HG02981 (cell line): ENCODE results near the gene NOP9.
A peak's percentile ranks its signal among the peaks of the same experiment; 100 is the strongest.

ENCODE experiments used
- ATAC-seq: cut with Tn5 transposase; IDR thresholded peaks from one replicate; pipeline ENCODE4 v1.9.1; 2021; ENCODE audit warnings: mild to moderate bottlenecking, moderate library complexity; ENCODE audit not compliant: unreplicated experiment

NOP9 gene

DNA sequence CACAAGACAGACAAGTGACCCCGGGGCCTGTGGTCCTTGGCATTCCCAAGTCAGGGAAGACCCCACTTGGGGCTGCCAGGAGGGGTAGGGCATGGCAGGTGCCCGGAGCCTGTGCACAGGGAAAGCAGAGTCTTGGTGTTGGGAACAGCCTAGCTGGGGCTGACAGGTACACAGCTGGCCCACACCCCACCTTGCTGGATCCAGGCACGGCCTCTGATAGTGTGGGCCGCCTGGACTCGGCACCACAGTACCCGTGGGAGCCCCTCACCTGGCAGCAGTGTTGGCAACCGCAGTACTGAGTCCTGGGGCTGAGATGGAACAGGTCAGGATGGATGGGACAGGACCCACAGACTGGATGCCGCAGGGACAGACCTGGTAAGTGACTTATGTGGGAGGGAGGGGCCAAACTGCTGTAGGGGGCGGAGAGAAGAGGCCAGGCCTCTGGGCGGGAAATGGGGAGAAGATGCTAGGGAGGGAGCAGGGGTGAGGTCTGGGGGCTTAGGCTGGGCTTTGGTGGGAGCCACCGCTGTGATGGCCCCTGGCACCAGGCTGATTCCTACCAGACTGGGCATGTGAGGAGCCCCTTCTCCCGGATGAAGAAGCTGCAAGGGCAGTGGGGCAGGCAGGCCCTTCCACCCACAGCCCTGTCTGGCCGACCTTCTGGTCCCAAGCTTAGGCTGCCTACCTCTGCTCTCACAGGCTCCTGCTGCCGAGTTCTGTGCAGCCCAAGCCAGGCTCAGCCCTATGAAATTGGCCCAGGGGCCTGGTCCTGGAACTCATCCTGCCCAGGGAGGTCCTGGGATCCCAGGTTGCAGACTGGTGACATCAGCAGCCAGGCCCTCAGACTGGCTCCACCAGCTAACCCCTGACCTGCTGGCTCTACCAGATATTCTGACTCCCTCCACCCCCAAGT, 36.6 kb upstream of the NOP9 start, which contains the start of gene TGM1:
TGM1 (minus strand) TSS at position 357 of the 913 bp plus-strand sequence. CDS start 825 bp downstream, outside the sequence.
- no peak for ATAC-seq

DNA sequence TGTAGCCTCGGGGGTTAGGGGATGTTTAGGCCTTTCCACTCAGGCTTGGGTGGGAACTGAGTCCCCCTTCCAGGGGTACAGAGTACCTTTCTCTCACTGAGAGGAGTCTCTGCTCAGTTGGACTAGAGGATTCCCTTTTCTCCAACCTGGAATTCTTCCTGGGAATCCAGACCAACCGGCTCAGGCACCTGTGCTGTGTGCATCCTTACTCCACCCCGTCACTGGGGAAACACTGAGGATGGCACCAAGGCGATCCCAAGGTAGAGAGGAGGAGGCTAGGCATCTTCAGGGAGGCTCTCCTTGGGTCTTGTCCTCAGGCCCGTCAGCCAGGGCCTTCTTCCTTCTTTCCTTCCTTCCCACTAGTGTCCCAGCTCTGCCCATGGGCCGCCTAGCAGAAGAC, 35.8 kb upstream of the NOP9 start:
- ATAC-seq: no peak

DNA sequence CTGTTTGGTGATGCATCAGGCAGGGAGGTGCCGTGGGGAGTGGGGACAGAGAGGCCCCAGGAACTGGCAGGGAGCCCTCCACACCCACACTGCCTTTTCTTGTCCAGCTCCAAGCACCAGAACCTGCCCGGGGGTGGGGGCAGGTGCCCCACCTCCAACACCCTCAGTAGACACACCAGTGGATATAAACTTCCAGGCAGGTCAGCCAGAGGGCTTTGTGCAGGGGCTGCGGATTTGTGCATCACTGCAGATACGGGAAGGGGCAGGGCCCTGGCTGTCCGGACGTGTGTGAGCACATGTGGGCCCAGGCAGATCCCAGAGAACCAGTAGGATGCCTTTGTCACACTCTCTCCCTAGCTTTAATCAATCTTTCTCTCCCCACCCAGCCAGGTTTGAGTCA, 35.4 kb upstream of the NOP9 start:
- ATAC-seq: no peak

DNA sequence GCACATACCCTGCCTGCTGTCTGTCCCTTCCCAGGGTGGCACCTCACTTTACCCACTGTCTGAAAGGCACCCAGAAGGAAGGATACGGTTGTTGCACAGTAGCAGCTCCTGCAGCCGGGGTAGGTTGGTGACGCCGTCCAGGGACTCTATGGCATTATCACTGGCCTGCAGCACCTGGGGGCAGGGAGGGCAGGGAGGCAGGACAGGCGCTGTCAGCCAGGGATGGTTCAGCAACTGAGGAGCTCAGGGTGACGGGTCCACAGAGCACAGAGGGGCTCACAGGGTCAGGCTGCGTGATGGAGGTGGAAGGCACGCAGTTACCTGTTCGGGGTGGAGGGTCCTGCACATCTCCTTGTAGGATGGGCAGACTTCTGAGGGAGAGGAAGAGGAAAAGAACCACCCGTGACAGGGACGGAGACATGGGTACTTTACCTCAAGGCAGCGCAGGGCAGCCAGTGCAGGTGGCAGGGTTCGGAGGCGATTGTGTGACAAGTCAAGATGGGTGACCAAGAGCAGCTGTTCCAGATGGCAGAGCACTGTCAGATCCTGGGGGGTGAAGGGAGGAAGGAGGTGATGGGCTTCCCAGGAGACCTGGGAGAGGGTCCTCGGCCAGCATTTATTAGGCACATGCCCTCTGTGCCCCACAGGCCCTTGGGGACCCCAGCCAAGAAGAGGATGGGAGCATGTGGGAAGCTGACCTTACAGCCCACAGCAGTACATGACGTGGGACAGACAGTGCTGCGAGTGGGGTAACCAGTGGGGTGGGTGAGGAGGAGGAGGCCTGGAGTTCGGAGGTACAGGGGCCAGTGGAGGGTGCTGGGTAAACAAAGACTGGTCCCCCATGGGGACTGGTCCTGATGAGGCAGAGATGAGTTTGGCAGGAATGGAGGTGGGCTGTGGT, 33.1 kb upstream of the NOP9 start:
- ATAC-seq: no peak

DNA sequence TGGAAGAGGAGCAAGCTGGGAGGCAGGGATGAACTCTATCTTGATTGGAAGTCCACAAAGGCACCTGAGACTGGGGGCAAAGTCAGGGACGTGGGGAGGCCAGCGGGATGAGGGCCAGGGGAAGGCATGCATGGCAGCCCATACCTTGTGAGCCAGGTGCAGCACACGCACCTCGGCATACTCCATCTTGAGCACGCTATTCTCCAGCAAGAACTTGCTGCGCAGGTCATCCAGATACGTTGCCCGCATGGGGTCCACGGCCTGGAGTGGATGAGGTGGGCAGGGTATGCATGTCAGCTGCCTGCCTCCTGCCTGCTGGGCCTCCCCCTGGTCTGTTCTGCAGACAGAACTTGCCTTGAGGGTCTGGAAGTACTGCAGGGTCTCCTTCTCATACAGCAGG, 32.1 kb upstream of the NOP9 start:
- ATAC-seq: no peak

DNA sequence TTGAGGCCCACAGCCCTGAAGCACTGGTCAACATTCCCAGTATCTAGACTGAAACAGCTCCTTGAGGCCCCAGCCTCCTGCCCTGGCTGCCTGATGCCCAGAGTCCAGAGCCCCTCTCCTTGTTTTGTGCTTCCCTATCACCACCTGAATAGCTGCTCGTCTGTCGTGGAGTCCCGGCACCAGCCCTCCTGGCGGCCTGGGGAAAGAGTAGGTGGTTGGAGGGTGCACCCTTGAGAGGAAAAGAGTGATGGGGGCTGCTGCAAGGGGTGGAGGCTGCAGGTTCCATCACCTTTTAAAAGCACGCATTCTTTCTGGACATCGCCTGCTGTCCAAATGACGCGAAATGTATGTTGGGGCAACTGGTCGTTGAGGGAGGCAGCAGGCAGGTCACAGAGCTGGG, 31.4 kb upstream of the NOP9 start:
- ATAC-seq: no peak

DNA sequence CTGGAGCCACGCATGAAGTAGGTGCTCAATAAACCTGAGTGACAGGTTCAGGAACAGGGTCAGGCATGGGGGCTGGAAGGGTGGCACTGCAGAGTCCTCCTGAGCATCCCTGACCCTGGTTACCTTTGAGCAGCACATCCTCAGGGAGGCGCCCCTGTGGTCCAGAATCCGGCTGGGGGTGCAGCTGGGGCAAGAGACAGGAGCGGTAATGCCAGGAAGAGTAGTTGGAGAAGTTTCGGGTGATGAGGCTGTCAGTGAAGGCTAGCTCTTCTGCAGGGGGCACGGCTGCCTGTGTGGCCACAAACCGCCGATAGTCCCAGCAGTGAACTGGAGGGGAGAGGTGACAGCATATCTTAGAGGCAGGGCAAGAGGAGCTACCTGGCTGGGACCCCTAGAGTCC, 30.3 kb upstream of the NOP9 start:
- no peak for ATAC-seq

DNA sequence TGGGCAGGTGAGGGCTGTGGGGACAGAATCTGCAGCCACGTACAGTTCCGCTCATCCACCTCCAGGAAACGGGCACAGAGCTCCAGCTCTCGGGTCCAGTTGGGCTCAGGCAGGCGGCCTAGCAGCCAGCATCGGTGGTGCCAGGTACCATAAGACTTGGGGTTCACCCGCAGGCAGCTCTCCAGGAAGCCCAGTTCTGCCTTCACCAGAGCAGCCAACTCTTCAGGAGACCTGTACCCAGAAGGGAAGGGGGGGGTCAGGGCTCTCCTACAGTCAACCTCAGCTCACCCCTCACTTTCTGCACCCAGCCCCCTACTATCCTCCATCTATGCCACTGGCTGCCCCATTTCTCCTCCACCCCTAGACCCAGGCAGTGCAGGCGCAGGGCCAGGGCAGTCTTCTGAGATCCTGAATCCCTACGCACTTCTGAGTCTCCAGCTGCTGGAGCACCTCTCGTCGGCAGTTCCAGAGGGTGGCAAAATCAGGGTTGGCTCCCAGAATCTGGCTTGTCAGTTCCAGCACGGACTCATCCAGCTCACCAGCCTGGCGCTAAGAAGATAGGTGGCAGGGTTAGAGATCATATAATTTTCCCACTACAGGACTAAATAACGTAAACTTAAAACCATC, 29.6 kb upstream of the NOP9 start:
- no peak for ATAC-seq

DNA sequence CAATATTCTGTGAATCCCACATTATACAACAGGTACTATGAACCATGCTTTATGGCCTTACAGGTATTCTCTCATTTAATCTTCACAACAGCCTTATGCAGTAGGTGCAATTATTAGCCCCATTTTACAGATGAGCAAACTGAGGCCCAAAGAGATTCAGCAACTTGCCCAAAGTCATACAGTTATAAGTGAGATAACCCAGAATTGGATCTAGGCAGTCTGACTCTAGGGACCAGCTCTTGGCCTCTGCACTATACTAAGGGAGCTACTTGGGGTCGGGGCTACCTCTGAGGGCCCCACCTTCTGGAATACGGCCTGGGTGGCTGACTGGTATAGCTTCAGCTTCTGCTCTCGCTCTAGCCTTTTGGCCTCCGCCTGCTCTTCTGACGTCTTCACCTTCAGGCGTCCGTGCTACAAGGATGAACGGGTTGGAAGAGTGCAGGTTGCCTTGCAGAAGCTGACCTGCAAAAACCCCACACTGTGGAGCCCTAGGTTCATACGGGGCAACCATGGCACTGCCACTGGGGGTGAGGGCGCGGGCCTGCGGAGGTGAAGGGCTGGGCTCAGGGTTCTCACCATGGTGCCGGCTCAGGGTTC, 29.0 kb upstream of the NOP9 start:
- ATAC-seq: peak; percentile 1

DNA sequence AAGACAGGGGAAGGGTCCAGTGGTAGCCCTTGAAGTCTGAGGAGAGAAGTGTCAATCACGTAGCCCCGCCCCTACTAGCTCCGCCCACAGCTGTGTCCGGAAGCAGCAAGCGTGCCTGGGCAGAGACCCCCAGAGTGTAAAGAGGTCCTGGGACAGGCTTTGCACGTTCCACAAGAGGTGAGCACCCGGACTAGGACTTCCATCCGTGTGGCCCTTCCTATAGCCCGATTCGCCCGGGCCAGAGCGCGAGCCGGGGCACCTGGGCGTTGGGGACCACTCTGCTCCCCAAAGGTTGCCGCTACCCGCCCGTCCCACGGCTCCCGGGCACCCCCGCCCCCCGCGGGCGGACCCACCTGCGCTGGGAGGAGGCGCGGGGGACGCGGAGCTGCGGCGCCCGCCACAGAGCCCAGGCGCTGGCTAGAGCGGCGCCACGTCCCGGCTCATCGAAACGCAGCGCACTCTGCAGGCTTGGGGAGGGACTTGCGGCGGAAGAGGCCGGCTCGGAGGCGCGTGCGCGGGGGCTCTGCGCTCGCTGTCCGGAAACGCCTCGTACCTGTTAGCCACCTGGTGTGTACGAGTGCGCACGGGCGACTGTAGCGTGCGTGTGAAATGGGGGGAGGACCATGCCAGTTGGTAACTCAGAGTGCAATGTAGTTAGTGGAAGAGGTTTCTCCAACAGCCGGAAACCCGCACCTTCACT, 28.4 kb upstream of the NOP9 start, which contains the start of gene RABGGTA:
RABGGTA (minus strand) TSS at position 464 of the 700 bp plus-strand sequence. CDS start 482 bp downstream, outside the sequence.
- ATAC-seq: peak; percentile 82

DNA sequence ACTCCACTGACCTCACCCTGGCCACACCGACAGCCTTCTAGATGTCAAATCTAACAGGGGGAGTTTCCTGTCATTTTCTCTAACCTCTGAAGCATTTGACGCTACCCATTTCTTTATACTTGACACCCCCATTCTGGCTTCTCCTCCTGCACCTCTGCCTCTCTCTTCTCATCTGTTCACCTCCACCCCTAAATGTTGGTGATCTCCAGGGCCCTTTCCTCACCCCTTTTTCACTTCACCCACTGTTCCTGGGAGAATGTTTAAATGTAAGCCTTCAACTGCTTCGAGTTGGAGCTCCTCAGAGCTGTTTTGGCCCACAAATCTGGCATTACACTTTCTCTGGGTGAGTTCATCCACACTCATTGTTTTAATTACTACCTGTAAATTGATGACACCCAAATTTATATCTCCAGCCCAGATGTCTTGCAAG, 27.8 kb upstream of the NOP9 start:
- no peak for ATAC-seq

DNA sequence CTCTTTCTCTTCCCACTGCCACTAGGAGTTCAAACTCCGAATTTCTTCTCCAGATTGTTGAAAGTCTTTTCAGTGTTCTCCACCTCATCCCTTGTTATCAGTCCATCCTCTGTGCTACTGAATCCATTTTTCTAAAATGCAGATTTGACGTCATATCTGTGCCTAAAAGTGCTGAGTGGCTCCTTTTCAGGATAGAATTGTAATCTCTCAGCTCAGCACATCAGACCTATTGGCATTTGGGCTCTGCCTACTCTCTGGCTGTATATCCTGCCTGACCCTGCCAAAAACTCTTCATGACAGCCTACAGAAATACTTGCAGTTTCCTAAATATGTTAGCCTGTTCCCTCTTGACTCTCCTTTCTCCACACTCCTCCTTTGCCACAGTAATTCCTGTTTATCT, 27.2 kb upstream of the NOP9 start:
- ATAC-seq: no peak

DNA sequence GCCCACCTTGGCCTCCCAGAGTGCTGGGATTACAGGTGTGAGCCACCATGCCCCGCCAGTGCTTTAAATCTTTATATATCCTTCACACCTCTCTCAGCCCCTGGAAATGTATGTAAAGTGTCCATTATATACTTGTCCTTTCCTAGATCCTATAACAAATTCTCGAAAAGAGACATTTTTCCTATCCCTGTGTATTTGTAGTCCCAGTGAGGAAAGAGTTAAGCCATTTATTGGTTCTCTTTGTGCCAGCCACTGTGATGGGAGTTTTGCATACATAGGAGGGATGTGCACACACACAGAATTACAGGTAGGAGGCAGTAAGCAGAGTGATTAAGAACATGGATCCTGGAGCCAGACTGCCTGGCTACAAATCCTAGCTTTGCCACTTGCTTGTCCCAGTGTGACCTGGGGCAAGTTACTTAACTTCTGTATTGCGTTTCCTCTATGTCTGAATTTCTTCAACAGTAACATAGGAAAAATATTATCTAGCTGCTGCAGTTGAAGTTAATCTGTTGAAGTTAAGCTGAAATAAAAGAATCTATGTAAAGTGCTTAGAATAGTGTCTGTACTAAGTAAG, 26.1 kb upstream of the NOP9 start:
- ATAC-seq: no peak

DNA sequence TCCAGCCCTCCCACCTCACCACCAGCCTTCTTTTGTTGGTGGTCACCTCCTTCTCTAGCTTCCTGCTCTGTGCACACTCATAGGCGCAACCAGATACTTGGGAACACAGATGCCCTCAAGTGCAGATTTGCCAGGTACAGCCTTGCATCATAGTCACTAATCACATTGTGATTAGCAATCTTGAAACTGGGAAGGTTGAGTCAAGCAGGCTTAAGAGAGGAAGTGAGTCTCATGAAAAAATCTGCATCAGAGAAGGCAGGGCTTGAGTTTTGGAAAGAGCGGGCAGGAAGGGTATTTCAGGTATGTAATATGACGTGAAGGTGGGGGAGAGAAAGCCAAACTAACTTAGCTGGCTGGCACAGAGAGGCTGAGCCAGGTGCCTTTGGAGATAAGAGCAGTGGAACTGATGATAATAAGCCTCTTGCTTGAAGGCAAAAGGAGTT, 25.5 kb upstream of the NOP9 start:
- ATAC-seq: peak; percentile 43

DNA sequence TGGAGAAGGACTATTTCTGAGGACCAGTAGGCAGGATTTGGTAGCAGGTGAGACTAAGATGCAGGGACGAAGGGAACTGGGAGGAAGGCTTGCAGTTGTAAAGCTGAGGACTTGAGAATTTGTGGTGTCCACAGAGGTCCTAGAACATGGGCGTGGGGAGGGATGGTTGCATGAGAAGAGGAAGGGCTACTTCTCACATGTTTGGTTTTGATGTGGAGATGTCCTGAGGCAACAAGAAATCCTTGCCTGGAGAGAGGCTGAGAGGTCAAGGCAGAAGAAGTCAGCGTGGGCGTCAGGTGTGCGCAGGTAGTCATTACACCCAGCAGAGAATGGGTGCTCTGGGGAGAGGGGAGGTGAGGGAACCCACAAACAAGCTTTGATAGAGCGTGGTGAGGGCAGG, 22.6 kb upstream of the NOP9 start:
- ATAC-seq: no peak

DNA sequence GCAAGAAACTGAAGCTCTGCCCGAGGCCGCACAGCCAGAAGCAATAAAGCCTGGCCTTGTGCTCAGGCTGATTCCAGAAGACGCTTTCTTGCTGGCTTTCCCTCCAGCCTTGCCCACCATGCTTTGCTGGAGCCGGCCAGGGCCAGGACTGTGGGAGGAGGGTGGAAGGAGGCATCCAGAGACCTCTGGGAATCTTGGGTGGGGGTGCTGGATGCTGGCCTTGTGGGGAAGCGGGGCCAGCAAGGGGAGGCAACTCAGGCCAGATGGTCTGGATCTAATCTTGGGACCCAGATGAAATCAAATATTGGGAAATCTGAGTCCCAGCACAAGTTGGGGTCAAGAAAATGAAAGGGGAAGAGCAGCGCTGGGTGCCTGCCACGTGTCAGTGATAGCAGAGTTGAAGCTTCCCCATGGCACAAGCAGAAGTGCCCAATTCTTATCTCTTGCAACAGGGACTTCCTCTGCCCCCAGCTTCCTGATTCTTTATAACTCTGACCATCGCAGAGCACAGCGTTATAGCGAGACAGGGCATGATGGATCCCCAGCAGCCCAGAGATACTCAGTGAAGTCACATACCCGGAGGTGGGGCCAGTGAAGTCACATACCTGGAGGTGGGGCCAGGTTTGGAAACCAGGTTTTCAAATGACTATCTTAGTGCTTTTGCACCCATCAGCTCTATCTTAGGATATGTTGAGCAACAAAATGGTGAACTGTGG, 21.9 kb upstream of the NOP9 start:
- ATAC-seq: no peak

DNA sequence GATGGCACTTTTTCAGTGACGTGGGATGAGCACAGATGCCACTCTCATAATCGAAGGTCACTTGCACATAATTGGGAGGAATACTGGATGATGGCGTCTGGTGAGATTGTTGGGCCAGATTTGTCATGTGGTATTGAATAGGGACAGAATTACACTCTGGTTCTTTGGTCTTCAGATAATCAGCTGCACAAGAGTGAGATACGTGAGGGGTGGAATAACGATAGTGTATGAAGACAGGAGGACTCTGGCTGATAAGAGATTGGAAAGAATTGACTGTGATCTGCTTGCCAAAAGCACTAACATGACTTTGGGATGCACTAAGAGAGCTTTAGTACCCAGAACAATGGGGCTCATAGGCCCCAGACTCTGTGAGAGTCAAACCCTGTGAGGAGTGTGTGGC, 21.2 kb upstream of the NOP9 start:
- ATAC-seq: no peak

DNA sequence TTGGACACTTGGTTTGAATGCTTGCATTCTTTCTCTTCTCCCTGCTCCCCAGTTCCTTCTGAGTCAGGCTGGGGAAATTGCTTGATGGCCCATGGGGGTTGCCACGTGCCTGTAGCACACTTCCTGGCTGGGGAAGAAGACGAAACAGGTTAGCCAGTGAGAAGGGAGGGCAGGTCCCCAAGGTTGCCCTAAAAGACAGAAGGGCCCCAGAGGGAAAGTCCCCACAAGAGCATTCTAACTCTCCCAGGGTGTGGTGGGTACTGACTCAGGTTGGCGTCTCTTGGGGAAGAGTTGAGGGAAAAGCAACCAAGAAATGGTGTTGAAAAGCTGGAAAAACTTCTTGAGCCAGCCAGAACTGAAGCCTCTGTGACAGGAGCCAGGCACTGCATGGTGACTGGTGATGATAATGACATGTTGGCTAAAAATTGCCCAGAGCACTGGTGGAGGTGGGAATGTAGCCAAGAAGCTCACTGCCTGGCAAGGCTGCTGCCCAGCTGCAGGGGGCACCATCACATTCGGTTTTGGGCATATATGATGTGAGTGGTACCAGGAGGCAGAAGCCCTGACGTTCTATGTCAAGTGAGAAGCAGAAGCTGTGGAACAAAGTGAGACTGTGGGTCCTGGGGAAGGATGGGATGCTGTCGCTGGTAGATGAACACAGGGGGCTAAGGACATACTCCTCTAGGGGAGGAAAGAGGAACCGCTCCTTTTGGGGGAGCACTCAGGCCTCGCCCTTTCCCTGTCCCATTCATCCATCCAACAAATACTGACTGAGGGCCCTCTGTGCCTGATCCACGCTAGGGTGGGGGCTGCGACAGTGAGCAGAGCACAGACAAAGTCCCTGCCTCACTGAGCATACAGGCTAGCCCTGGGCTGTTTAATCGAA, 20.1 kb upstream of the NOP9 start:
- no peak for ATAC-seq
